Mesenchymal stem cell (in vitro differentiated cells and primary cell): ENCODE measurements around the gene HIVEP3.

Experiments
- DNase-seq: peaks from one replicate; pipeline ENCODE4 v3.0.0-alpha.2; 2013
- H2AFZ ChIP-seq: one replicate; pipeline ENCODE4 v1.6.1; 2013; ENCODE audit warnings: low read depth, mild to moderate bottlenecking, control low read depth, inconsistent platforms, low read length, moderate library complexity
- H2AK5ac ChIP-seq: 2 replicates; pipeline ENCODE4 v1.6.1; 2013; ENCODE audit warnings: low read length, moderate library complexity, mild to moderate bottlenecking, inconsistent platforms; ENCODE audit not compliant: severe bottlenecking
- H2BK120ac ChIP-seq: one replicate; pipeline ENCODE4 v1.6.1; 2013; ENCODE audit warnings: low read depth, mild to moderate bottlenecking, inconsistent platforms, low read length, moderate library complexity
- H2BK12ac ChIP-seq, 2 experiments: one replicate each; pipeline ENCODE4 v1.6.1; 2013; ENCODE audit warnings: inconsistent platforms in 2 of 2, low read length in 2 of 2, mild to moderate bottlenecking in 2 of 2, moderate library complexity in 2 of 2, control low read depth in 1 of 2
- H2BK15ac ChIP-seq: one replicate; pipeline ENCODE4 v1.6.1; 2013; ENCODE audit warnings: mild to moderate bottlenecking, low read depth, inconsistent platforms; ENCODE audit not compliant: poor library complexity, severe bottlenecking
- H2BK5ac ChIP-seq: 2 replicates; pipeline ENCODE4 v1.6.1; 2013; ENCODE audit warnings: low read depth, mild to moderate bottlenecking, low read length, control low read depth, inconsistent platforms; ENCODE audit not compliant: poor library complexity, severe bottlenecking
- H3K14ac ChIP-seq, 2 experiments: one replicate each; pipeline ENCODE4 v1.6.1; 2013; ENCODE audit warnings: inconsistent platforms in 2 of 2, low read length in 2 of 2, control low read depth in 1 of 2, mild to moderate bottlenecking in 1 of 2, moderate library complexity in 1 of 2
- H3K18ac ChIP-seq, 2 experiments: one replicate each; pipeline ENCODE4 v1.6.1; 2013; ENCODE audit warnings: inconsistent platforms in 2 of 2, low read length in 2 of 2, control low read depth in 1 of 2, low read depth in 1 of 2, mild to moderate bottlenecking in 1 of 2
- H3K23ac ChIP-seq, 2 experiments: one replicate each; pipeline ENCODE4 v1.6.1; 2013; ENCODE audit warnings: inconsistent platforms in 2 of 2, low read length in 2 of 2, mild to moderate bottlenecking in 2 of 2, moderate library complexity in 2 of 2, control low read depth in 1 of 2
- H3K27ac ChIP-seq: 2 replicates; pipeline ENCODE4 v1.5.1; 2013; ENCODE audit warnings: mild to moderate bottlenecking, moderate library complexity, low read length, control low read depth, inconsistent platforms; ENCODE audit not compliant: poor library complexity, severe bottlenecking
- H3K27me3 ChIP-seq, 2 experiments: 2 replicates each; pipeline versions ENCODE4 v1.6.1 to v1.7.0; 2013; ENCODE audit warnings: low read length in 2 of 2, mild to moderate bottlenecking in 2 of 2, moderate library complexity in 2 of 2, control low read depth in 1 of 2, inconsistent platforms in 1 of 2; ENCODE audit not compliant: control insufficient read depth in 1 of 2, insufficient read depth in 1 of 2
- H3K36me3 ChIP-seq, 2 experiments: 2 replicates each; pipeline versions ENCODE4 v1.6.1 to v1.7.0; 2013; ENCODE audit warnings: low read length in 2 of 2, control low read depth in 1 of 2, inconsistent platforms in 1 of 2, low read depth in 1 of 2, mild to moderate bottlenecking in 1 of 2; ENCODE audit not compliant: insufficient read depth in 2 of 2, control insufficient read depth in 1 of 2
- H3K4ac ChIP-seq, 2 experiments: one replicate each; pipeline ENCODE4 v1.6.1; 2013; ENCODE audit warnings: inconsistent platforms in 2 of 2, low read length in 2 of 2, mild to moderate bottlenecking in 2 of 2, moderate library complexity in 2 of 2, control low read depth in 1 of 2, low read depth in 1 of 2
- H3K4me1 ChIP-seq: 2 replicates; pipeline ENCODE4 v1.6.1; 2013; ENCODE audit warnings: low read depth, low read length, control low read depth; ENCODE audit not compliant: control insufficient read depth, insufficient read depth
- H3K4me2 ChIP-seq: 2 replicates; pipeline ENCODE4 v1.6.1; 2013; ENCODE audit warnings: low read length, mild to moderate bottlenecking, inconsistent platforms; ENCODE audit not compliant: poor library complexity, severe bottlenecking
- H3K4me3 ChIP-seq, 2 experiments: 2 replicates each; pipeline versions ENCODE4 v1.5.1 to v1.7.0; 2013; ENCODE audit warnings: low read length in 2 of 2, mild to moderate bottlenecking in 2 of 2, control low read depth in 1 of 2, low read depth in 1 of 2; ENCODE audit not compliant: insufficient read depth in 1 of 2
- H3K79me1 ChIP-seq: replicated peaks from 2 replicates; pipeline ENCODE4 v1.6.1; 2013; ENCODE audit warnings: mild to moderate bottlenecking, control low read depth, low read length, inconsistent platforms; ENCODE audit not compliant: poor library complexity, severe bottlenecking
- H3K9ac ChIP-seq: 2 replicates; pipeline ENCODE4 v1.7.0; 2013; ENCODE audit warnings: mild to moderate bottlenecking, low read length, moderate library complexity
- H3K9me3 ChIP-seq: 2 replicates; pipeline ENCODE4 v1.7.0; 2013; ENCODE audit warnings: mild to moderate bottlenecking, low read length; ENCODE audit not compliant: control insufficient read depth
- H4K8ac ChIP-seq: one replicate; pipeline ENCODE4 v1.6.1; 2013; ENCODE audit warnings: inconsistent platforms, mild to moderate bottlenecking, low read length, moderate library complexity
- H4K91ac ChIP-seq: one replicate; pipeline ENCODE4 v1.6.1; 2013; ENCODE audit warnings: mild to moderate bottlenecking, low read length, inconsistent platforms
- WGBS: methylation state at CpG from one replicate; pipeline ENCODE4 v1.1.7; 2013; ENCODE audit warnings: mixed read lengths; 5-methylcytosine and 5-hydroxymethylcytosine counted together

The HIVEP3 gene

DNA sequence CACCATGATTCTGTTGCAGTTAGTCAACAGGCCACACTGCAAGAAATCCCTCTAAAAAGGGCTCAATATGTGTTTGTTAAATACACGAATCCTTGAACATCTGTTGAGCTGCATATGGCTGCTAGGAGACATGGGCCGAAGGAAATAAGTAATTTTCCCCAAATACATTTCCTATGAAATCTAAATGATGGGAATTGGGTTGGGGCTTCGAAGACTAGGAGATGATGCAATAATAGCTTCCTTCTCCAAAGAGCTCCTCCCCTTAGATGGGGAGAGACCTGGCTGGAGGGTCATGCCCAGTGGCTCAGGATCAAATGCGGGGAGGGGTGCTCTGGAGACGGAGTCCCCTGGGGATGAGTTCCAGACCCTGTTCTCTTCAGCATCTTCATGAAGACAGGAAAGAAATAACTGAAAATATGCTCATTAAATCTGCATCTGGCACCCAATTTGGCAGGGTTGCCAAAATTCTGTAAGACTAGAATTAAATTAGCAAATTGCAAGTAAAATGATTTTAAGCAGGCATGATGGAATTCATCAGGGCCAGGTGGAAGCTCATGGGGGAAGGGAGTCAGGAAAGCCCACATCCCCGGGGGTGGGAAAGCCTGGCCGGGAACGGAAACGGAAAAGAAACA, 269.2 kb downstream of the HIVEP3 start:
- Histone ChIP-seq H3K36me3 (no peaks in the 10 kb centered on the region), H3K27me3 (no peaks in the 10 kb centered on the region), H2BK5ac (no peak overlapping the region), H3K9me3 (no peaks in the 10 kb centered on the region), H3K23ac (no peak overlapping the region), H3K4me1 (peaks cover 9% of the 10 kb centered on the region), H2AK5ac (no peak overlapping the region), H4K91ac (no peak overlapping the region), H3K4me2 (no peak overlapping the region), H3K4ac (no peak overlapping the region), H2BK120ac (no peak overlapping the region), H3K9ac (no peak overlapping the region), H3K18ac (no peak overlapping the region), H2AFZ (no peak overlapping the region), H3K14ac (no peak overlapping the region), H4K8ac (no peak overlapping the region), H2BK12ac (no peak overlapping the region), H3K27ac (no peak overlapping the region), H3K79me1 (peaks cover 15% of the 10 kb centered on the region), H2BK15ac (no peak overlapping the region), H3K4me3 (no peak overlapping the region)
- no peak for DNase-seq
- 81% methylated on average over 7 of the region's 9 CpGs for WGBS

DNA sequence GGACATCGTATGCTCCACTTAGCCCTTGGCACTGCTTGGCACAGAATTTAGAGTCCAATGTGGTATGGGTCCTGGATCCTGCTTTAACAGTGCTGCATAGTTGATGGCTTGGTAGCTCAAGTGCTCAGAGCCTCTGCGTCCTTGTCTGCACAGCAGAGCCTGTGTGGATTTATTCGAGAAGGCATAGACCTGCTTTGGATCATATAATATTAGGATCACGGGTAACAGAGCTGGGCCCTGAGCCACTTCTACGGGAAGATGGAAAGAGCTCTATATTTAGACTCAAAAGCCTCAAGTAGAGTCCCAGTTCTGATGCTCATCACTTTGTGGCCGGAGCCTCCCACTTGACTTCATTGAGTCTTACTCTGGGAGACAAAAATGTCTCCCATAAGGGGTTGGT, 269.9 kb downstream of the HIVEP3 start:
- peaks cover 15% of the 10 kb centered on the region for H3K79me1 ChIP-seq
- no peak overlapping the region for H3K18ac ChIP-seq
- H2BK5ac ChIP-seq: no peak overlapping the region
- no peaks in the 10 kb centered on the region for H3K27me3 ChIP-seq
- H2BK12ac ChIP-seq: no peak overlapping the region
- no peak overlapping the region for H2BK15ac ChIP-seq
- no peaks in the 10 kb centered on the region for H3K36me3 ChIP-seq
- no peak overlapping the region for H3K4ac ChIP-seq
- no peak overlapping the region for H4K91ac ChIP-seq
- H2AFZ ChIP-seq: no peak overlapping the region
- no peak overlapping the region for H2AK5ac ChIP-seq
- H3K27ac ChIP-seq: no peak overlapping the region
- H4K8ac ChIP-seq: no peak overlapping the region
- H2BK120ac ChIP-seq: no peak overlapping the region
- H3K14ac ChIP-seq: no peak overlapping the region
- DNase-seq: no peak
- H3K23ac ChIP-seq: no peak overlapping the region
- H3K4me3 ChIP-seq: no peak overlapping the region
- no peak overlapping the region for H3K9ac ChIP-seq
- WGBS: 95% methylated on average over 6 of the region's 6 CpGs
- no peaks in the 10 kb centered on the region for H3K9me3 ChIP-seq
- H3K4me1 ChIP-seq: peaks cover 9% of the 10 kb centered on the region
- H3K4me2 ChIP-seq: no peak overlapping the region

DNA sequence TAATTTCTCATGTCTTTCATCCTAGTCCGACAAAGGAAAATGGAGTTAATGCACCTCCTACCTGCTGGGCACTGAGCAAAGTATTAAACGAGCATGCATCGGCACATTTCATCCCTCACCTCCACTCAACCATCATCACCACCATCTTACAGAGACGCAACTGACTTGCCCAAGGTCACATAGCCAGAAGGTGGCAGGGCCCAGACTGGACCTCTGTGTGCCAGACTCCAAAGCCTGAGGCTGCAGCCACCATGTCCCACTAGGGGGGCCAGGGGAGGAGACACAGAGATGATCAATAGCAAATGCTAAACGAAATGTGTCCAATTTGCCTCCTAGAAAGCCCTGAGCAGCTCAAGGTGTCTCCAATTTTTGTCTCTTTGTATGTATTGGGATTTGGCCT, 270.5 kb downstream of the HIVEP3 start:
- Histone ChIP-seq H2BK5ac (no peak overlapping the region), H2BK120ac (no peak overlapping the region), H3K4me1 (peaks cover 9% of the 10 kb centered on the region), H3K4ac (no peak overlapping the region), H3K36me3 (no peaks in the 10 kb centered on the region), H2AFZ (no peak overlapping the region), H4K91ac (no peak overlapping the region), H3K23ac (no peak overlapping the region), H3K27me3 (no peaks in the 10 kb centered on the region), H2AK5ac (no peak overlapping the region), H3K14ac (no peak overlapping the region), H3K9me3 (no peaks in the 10 kb centered on the region), H3K27ac (no peak overlapping the region), H4K8ac (no peak overlapping the region), H3K4me3 (no peak overlapping the region), H2BK15ac (no peak overlapping the region), H3K9ac (no peak overlapping the region), H3K79me1 (peaks cover 15% of the 10 kb centered on the region), H2BK12ac (no peak overlapping the region), H3K4me2 (no peak overlapping the region), H3K18ac (no peak overlapping the region)
- DNase-seq: no peak
- WGBS: 95% methylated on average over 5 of the region's 5 CpGs

- no peak overlapping the region for H2BK5ac ChIP-seq
- no peak overlapping the region for H4K91ac ChIP-seq
- no peak overlapping the region for H2AK5ac ChIP-seq
- no peak overlapping the region for H2BK120ac ChIP-seq
- H2AFZ ChIP-seq: no peak overlapping the region
- H3K4me3 ChIP-seq: no peak overlapping the region
- no peaks in the 10 kb centered on the region for H3K36me3 ChIP-seq
- H2BK15ac ChIP-seq: no peak overlapping the region
- no peak overlapping the region for H3K18ac ChIP-seq
- H3K4me2 ChIP-seq: no peak overlapping the region
- H4K8ac ChIP-seq: no peak overlapping the region
- no peak overlapping the region for H3K4ac ChIP-seq
- no peaks in the 10 kb centered on the region for H3K27me3 ChIP-seq
- 91% methylated on average over 4 of the region's 4 CpGs for WGBS
- H3K14ac ChIP-seq: no peak overlapping the region
- H2BK12ac ChIP-seq: no peak overlapping the region
- H3K9me3 ChIP-seq: no peaks in the 10 kb centered on the region
- no peak overlapping the region for H3K23ac ChIP-seq
- H3K9ac ChIP-seq: no peak overlapping the region
- no peak overlapping the region for H3K27ac ChIP-seq
- H3K4me1 ChIP-seq: peaks cover 9% of the 10 kb centered on the region
- no peak for DNase-seq
- H3K79me1 ChIP-seq: peaks cover 15% of the 10 kb centered on the region
Measured at GRCh38 chr1:41647221-41648135, 271.2 kb downstream of the HIVEP3 start.
